Progenitor cell of endocrine pancreas (in vitro differentiated cells): ENCODE measurements around the gene SYT11. TPM values are rescaled to one million over a fixed set of nuclear protein-coding genes. Genes with fewer than 3 reads are reported as not detected.

Experiments
- DNase-seq: peaks from one replicate; pipeline ENCODE4 v3.0.0; 2021; ENCODE audit warnings: low spot score; ENCODE audit not compliant: unreplicated experiment
- H3K27ac Mint-ChIP-seq: 2 replicates; pipeline ENCODE4 v1.8.0; 2021; ENCODE audit warnings: mild to moderate bottlenecking, moderate library complexity, mixed read lengths
- H3K27me3 Mint-ChIP-seq: 2 replicates; pipeline ENCODE4 v1.8.0; 2021; ENCODE audit warnings: mixed read lengths
- H3K36me3 Mint-ChIP-seq: 2 replicates; pipeline ENCODE4 v1.8.0; 2022; ENCODE audit warnings: mixed read lengths; ENCODE audit not compliant: insufficient read depth
- H3K4me1 Mint-ChIP-seq: 2 replicates; pipeline ENCODE4 v1.8.0; 2021; ENCODE audit warnings: low read depth, mixed read lengths
- H3K4me3 Mint-ChIP-seq: 2 replicates; pipeline ENCODE4 v1.8.0; 2021; ENCODE audit warnings: low read depth, mild to moderate bottlenecking, moderate library complexity, mixed read lengths
- H3K9me3 Mint-ChIP-seq: 2 replicates; pipeline ENCODE4 v1.8.0; 2021; ENCODE audit warnings: low read depth, mixed read lengths
- CTCF ChIP-seq: fragments of 200-600 bp; sonication (generic); IDR thresholded peaks from one replicate; pipeline ENCODE4 v1.5.0; 2021; ENCODE audit warnings: antibody characterized with exemption, mild to moderate bottlenecking; ENCODE audit not compliant: unreplicated experiment
- total RNA-seq: library from RNA; stranded (reverse); gene quantifications from 2 replicates; pipeline ENCODE4 v1.2.1, GENCODE V29; 2021

SYT11 gene
- total RNA-seq, 1 donor from 2014 or later: 1.7 TPM

GRCh38 chr1:155856975-155857930, 2.1 kb upstream of the SYT11 start, which contains the start of gene GON4L:
Gene GON4L, minus strand, starts transcription at chr1:155857214. Its CDS starts 3,434 bp downstream, at chr1:155853780.
- Mint-ChIP-seq H3K4me1 (peaks cover 9% of the 10 kb centered on the region), H3K9me3 (no peaks in the 10 kb centered on the region), H3K27ac (peak within 1 kb of the TSS; percentile 97), H3K36me3 (peaks cover 14% of the 10 kb centered on the region), H3K4me3 (peak within 1 kb of the TSS; percentile 99), H3K27me3 (peaks cover 17% of the 10 kb centered on the region)
- TF ChIP-seq CTCF: no peak
- peak; percentile 69 for DNase-seq

DNA sequence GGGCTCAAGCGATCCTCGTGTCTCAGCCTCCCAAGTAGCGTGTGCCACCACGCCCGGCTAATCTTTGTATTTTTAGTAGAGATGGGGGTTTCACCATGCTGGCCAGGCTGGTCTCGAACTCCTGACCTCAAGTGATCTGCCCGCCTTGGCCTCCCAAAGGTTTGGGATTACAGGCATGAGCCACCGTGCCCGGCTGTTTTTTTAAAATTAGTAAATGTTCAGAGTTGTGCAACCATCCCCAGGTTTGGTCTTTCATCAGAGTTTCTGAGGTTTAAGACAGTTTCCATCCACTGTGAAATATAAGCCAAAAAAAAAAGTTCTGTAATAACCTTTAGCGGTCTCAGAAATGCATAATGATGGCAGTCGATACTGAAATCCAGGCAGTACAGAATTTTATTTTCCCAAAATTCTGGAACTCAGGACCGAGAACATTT, 550 bp upstream of the SYT11 start:
- peak overlapping the region; percentile 89 for H3K27ac Mint-ChIP-seq
- H3K4me1 Mint-ChIP-seq: peaks cover 9% of the 10 kb centered on the region
- H3K4me3 Mint-ChIP-seq: peak overlapping the region; percentile 76
- H3K9me3 Mint-ChIP-seq: no peaks in the 10 kb centered on the region
- H3K27me3 Mint-ChIP-seq: peaks cover 22% of the 10 kb centered on the region
- no peak for DNase-seq
- H3K36me3 Mint-ChIP-seq: peaks cover 6% of the 10 kb centered on the region
- no peak for TF ChIP-seq CTCF

DNA sequence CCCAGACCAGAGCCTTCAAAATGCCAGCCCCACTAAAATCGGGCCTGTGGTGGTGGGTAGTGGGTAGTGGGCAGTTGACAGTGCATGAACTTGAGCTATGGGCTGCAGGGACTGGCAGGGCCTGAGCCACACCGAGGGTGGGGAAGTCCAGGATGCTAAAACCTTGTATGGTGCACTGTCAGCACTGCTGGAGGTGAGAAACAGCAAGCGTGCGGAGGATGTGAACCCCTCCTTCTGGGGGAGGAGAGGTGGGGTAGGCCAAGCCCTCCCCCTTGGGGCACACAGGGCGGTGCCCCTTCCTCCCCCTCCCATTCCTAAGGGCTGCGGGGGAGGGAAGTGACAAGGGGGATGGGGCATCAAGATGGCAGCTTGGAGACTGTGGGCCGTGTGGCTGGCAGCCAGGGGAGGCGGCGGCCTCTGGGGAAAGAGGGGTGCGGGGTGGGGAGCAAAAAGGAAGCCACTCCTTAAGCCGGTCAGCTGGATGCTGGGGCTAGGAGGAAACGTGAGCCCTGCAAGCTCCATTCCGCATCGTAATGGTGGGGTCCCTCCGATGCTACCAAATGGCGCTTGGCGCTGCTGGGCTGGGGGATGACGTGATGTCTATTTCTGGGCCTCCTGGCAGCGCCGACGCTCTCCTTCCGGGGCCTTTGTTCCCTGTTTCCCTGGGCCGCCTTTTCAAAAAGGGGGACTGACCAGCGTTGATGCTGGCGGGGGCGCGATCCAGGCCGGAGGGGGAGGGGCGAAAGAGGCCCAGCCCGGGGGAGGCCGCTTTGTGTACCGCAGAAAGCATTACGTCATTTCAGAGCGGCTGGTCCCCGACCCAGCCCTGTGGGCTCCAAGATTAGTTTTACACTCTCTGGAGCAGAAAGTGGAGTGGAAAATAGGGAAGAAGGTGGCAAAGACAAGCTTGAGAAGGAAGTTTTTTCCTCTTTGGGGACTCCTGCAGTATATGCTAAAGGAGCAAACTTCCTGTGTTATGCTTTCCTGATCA, 809 bp downstream of the SYT11 start:
- no peaks in the 10 kb centered on the region for H3K9me3 Mint-ChIP-seq
- peaks cover 9% of the 10 kb centered on the region for H3K4me1 Mint-ChIP-seq
- H3K27ac Mint-ChIP-seq: no peak overlapping the region
- H3K36me3 Mint-ChIP-seq: peaks cover 4% of the 10 kb centered on the region
- H3K4me3 Mint-ChIP-seq: no peak overlapping the region
- TF ChIP-seq CTCF: no peak
- H3K27me3 Mint-ChIP-seq: peaks cover 22% of the 10 kb centered on the region
- no peak for DNase-seq

- H3K9me3 Mint-ChIP-seq: no peaks in the 10 kb centered on the region
- no peak overlapping the region for H3K27ac Mint-ChIP-seq
- TF ChIP-seq CTCF: no peak
- H3K36me3 Mint-ChIP-seq: peaks cover 2% of the 10 kb centered on the region
- peaks cover 22% of the 10 kb centered on the region for H3K27me3 Mint-ChIP-seq
- no peak overlapping the region for H3K4me3 Mint-ChIP-seq
- H3K4me1 Mint-ChIP-seq: peaks cover 8% of the 10 kb centered on the region
- DNase-seq: no peak
These were observed 1.7 kb downstream of the SYT11 start for GRCh38 chr1:155860970-155861510.
